Endothelial cell (in vitro differentiated cells): ENCODE results near the gene MINPP1. TPM values are rescaled to one million over a fixed set of nuclear protein-coding genes. Genes with fewer than 3 reads are reported as not detected.

ENCODE experiments used
- DNase-seq: peaks from one replicate; pipeline ENCODE4 v3.0.0; 2021; ENCODE audit warnings: low spot score
- H3K27ac Mint-ChIP-seq: one replicate; pipeline ENCODE4 v1.8.0; 2021; ENCODE audit warnings: mixed read lengths, inconsistent platforms; ENCODE audit not compliant: unreplicated experiment
- H3K27me3 Mint-ChIP-seq: one replicate; pipeline ENCODE4 v1.8.0; 2021; ENCODE audit warnings: mild to moderate bottlenecking, moderate library complexity, mixed read lengths, inconsistent platforms; ENCODE audit not compliant: unreplicated experiment
- H3K36me3 Mint-ChIP-seq: one replicate; pipeline ENCODE4 v1.8.0; 2021; ENCODE audit warnings: mild to moderate bottlenecking, low read depth, mixed read lengths, inconsistent platforms; ENCODE audit not compliant: unreplicated experiment
- H3K4me1 Mint-ChIP-seq: one replicate; pipeline ENCODE4 v1.8.0; 2021; ENCODE audit warnings: mild to moderate bottlenecking, mixed read lengths, inconsistent platforms; ENCODE audit not compliant: unreplicated experiment
- H3K4me3 Mint-ChIP-seq: one replicate; pipeline ENCODE4 v1.8.0; 2021; ENCODE audit warnings: mild to moderate bottlenecking, mixed read lengths, inconsistent platforms; ENCODE audit not compliant: unreplicated experiment
- H3K9me3 Mint-ChIP-seq: one replicate; pipeline ENCODE4 v1.8.0; 2021; ENCODE audit warnings: mixed read lengths, inconsistent platforms; ENCODE audit not compliant: unreplicated experiment
- CTCF ChIP-seq: fragments of 200-600 bp; sonication (generic); IDR thresholded peaks from one replicate; pipeline ENCODE4 v1.5.0; 2021; ENCODE audit warnings: antibody characterized with exemption; ENCODE audit not compliant: unreplicated experiment
- total RNA-seq: library from RNA; stranded (reverse); fragmentation: NEBNext Ultra II Directional; extraction: Animal tissue kit (Norgen Biotek cat#: 25700); gene quantifications from one replicate; pipeline ENCODE4 v1.2.1, GENCODE V29; 2021; ENCODE audit not compliant: unreplicated experiment

Gene MINPP1
- total RNA-seq, 1 donor from 2014 or later, result 39.5 TPM

DNA sequence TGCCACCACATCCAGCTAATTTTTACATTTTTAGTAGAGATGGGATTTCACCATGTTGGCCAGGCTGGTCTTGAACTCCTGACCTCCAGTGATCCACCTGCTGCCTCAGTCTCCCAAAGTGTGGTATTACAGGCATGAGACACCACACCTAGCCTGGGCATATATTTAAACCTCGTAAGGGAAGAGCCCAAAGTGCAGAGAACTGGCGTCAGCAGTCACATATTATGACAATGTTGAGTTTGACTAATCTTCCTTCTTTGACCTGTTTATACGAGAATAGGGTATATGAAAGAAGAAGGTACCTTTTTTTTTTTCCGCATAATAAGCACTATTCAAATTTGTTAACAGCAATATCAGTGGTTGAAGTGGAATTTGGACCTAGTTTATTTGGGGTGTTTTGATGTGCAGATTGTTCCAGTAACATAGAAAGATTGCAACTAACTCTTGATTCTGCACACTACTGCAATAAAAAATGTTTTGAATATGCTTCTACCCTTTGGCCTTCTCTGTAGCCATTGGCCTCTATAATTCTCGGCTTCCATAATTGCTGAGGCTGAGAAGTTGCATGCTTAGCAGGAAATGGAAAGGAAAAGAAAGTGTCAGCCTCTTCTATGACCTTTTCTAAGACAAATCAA lies 55.9 kb downstream of the MINPP1 start:
- H3K27ac Mint-ChIP-seq, result no peak overlapping the region
- no peak for DNase-seq
- peaks cover 19% of the 10 kb centered on the region for H3K36me3 Mint-ChIP-seq
- no peaks in the 10 kb centered on the region for H3K27me3 Mint-ChIP-seq
- no peaks in the 10 kb centered on the region for H3K4me1 Mint-ChIP-seq
- H3K9me3 Mint-ChIP-seq, result peaks cover 6% of the 10 kb centered on the region
- no peak overlapping the region for H3K4me3 Mint-ChIP-seq
- no peak for TF ChIP-seq CTCF

DNA sequence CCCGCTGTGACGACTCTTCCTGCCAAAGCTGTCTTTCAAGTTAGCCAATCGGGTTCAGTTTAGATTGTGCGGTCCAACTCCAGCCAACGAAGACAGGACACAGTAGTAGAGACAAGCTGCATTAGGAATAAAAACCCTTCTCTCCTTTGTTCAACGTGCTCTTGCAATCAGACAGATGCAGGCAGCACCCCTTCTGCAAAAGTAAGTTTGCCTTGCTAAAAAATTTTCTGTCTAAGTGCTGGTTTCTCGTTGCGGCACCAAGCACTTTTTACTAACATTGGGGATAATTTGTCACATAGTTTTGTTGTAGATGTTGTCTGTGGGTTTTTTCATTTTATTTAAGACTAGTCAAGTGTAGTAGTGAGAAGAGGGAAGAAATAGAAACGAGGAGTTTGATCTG lies 58.1 kb downstream of the MINPP1 start:
- DNase-seq, result no peak
- Mint-ChIP-seq H3K4me1 (no peaks in the 10 kb centered on the region), H3K36me3 (peaks cover 19% of the 10 kb centered on the region), H3K27ac (peak overlapping the region; percentile 20), H3K27me3 (no peaks in the 10 kb centered on the region), H3K4me3 (peak overlapping the region; percentile 23), H3K9me3 (peaks cover 10% of the 10 kb centered on the region)
- no peak for TF ChIP-seq CTCF

DNA sequence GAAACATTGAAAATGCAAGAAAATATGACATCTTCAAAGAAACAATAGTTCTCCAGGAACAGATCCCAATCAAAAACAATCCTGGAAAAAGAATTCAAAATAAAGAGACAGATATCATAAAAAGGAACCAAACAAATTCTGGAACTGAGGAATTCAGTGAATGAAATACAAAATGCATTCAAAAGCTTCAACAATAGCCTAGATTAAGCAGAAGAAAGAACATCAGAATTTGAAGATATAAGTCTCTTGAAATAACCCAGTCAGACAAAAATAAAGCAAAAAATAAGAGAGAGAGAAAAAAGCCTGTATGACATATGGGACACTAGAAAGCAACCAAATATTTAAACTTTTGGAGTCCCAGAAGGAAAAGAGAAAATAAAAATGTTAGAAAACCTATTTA lies 60.3 kb downstream of the MINPP1 start:
- no peak for TF ChIP-seq CTCF
- Mint-ChIP-seq H3K4me1 (no peaks in the 10 kb centered on the region), H3K4me3 (no peak overlapping the region), H3K9me3 (peaks cover 10% of the 10 kb centered on the region), H3K27ac (no peak overlapping the region), H3K27me3 (no peaks in the 10 kb centered on the region), H3K36me3 (peaks cover 19% of the 10 kb centered on the region)
- no peak for DNase-seq

DNA sequence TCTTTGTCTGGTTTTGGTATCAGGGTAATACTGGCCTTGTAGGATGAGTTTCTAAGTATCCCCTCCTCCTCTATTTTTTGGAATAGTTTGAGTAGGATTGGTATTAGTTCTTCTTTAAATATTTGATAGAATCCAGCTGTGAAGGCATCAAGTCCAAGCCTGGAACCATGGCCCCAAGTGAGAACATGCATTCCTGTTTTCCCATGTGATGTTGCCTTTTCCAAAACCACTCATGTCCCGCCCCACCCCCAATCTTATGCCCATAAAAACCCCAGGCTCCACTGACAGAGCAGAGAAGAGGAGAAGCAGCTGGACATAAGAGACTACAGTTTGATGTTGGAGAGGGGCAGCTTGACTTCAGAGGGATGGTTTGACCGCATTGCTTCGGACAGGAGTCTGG lies 71.2 kb downstream of the MINPP1 start:
- no peak overlapping the region for H3K27ac Mint-ChIP-seq
- DNase-seq, result no peak
- H3K27me3 Mint-ChIP-seq, result no peaks in the 10 kb centered on the region
- H3K9me3 Mint-ChIP-seq, result no peaks in the 10 kb centered on the region
- no peaks in the 10 kb centered on the region for H3K36me3 Mint-ChIP-seq
- no peak for TF ChIP-seq CTCF
- no peaks in the 10 kb centered on the region for H3K4me1 Mint-ChIP-seq
- H3K4me3 Mint-ChIP-seq, result no peak overlapping the region

- Mint-ChIP-seq H3K4me1 (no peaks in the 10 kb centered on the region), H3K4me3 (no peak overlapping the region), H3K36me3 (no peaks in the 10 kb centered on the region), H3K27me3 (peaks cover 1% of the 10 kb centered on the region), H3K27ac (no peak overlapping the region), H3K9me3 (no peaks in the 10 kb centered on the region)
- no peak for DNase-seq
- TF ChIP-seq CTCF, result no peak
Observed at GRCh38 chr10:87578160-87578841, 73.6 kb downstream of the MINPP1 start.
